Measurements from ENCODE around the gene CCSER1. TPM values are rescaled to one million over a fixed set of nuclear protein-coding genes. Genes with fewer than 3 reads are reported as not detected.
"Not testable (repeated sequence)": the region's sequence is repeated elsewhere in the genome, so short reads cannot be mapped to it uniquely, and the experiment has no call there.

Gene CCSER1
- total RNA-seq, 1 donor from 2014 or later: 15.7 TPM

DNA sequence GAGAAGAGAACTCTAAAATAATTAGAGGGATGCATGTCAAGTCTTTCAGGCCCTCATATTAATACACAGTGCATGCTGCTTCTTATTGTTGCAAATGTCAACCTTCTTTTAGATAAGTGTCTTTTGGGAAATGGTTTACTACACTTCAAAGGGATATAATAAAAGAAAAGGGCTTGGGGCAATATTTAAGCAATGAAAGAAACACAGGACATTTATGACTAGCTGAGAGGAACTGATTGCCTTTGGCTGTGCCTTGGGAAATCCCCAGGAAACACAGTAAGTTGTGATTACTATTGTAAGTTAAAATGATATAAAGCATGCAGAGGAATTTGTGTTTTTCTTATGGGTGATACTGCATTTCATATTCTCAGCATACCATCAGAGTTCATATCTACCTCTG is 1140.3 kb downstream of the CCSER1 start:
- TF ChIP-seq, protein P1, sequence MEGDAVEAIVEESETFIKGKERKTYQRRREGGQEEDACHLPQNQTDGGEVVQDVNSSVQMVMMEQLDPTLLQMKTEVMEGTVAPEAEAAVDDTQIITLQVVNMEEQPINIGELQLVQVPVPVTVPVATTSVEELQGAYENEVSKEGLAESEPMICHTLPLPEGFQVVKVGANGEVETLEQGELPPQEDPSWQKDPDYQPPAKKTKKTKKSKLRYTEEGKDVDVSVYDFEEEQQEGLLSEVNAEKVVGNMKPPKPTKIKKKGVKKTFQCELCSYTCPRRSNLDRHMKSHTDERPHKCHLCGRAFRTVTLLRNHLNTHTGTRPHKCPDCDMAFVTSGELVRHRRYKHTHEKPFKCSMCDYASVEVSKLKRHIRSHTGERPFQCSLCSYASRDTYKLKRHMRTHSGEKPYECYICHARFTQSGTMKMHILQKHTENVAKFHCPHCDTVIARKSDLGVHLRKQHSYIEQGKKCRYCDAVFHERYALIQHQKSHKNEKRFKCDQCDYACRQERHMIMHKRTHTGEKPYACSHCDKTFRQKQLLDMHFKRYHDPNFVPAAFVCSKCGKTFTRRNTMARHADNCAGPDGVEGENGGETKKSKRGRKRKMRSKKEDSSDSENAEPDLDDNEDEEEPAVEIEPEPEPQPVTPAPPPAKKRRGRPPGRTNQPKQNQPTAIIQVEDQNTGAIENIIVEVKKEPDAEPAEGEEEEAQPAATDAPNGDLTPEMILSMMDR (IDR thresholded peaks at IDR 0.05; ENCODE audit: partially characterized antibody, unreplicated experiment): no peak
- Mint-ChIP-seq H3K9me3 (ENCODE audit: unreplicated experiment) (peaks cover 3% of the 10 kb centered on the region), H3K27ac (ENCODE audit: unreplicated experiment) (no peak overlapping the region), H3K4me1 (ENCODE audit: low read depth, unreplicated experiment) (no peaks in the 10 kb centered on the region), H3K4me3 (ENCODE audit: unreplicated experiment) (no peak overlapping the region), H3K36me3 (ENCODE audit: unreplicated experiment) (peaks cover 5% of the 10 kb centered on the region), H3K27me3 (ENCODE audit: unreplicated experiment) (no peaks in the 10 kb centered on the region)
- DNase-seq: no peak

DNA sequence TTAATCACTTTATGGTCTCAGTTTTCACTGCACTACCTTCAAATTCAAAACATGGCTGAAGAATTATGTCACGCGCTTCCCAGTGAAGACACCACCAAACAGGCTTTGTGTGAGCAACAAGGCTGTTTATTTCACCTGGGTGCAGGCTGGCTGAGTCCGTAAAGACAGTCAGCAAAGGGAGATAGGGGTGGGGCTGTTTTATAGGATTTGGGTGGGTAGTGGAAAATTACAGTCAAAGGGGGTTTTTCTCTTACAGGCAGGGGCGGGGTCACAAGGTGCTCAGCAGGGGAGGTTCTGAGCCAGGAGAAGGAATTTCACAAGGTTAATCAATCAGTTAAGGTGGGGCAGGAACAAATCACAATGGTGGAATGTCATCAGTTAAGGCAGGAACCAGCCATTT is 1141.3 kb downstream of the CCSER1 start:
- H3K9me3 Mint-ChIP-seq (ENCODE audit: unreplicated experiment); H3K27me3 Mint-ChIP-seq (ENCODE audit: unreplicated experiment); H3K4me1 Mint-ChIP-seq (ENCODE audit: low read depth, unreplicated experiment); H3K27ac Mint-ChIP-seq (ENCODE audit: unreplicated experiment); H3K36me3 Mint-ChIP-seq (ENCODE audit: unreplicated experiment); DNase-seq; H3K4me3 Mint-ChIP-seq (ENCODE audit: unreplicated experiment): not testable (repeated sequence)

DNA sequence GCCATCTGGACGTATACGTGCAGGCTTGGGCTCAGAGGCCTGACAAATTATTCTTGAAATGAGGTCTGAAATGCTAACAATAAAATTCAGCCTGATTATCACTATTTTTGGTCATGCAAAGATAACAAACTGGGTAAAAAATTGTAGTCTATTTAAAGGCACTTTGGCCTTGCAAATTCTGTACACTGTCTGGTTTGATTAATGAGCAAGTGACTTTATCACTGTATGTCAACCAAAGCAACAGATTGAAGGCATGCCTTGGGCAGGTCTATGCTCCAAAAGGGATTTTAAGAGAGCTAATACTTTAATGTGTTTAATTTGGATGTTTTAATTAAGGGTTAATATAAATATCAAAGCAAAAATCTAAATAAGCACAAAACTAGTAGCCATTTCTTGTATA is 1141.7 kb downstream of the CCSER1 start:
- H3K9me3 Mint-ChIP-seq (ENCODE audit: unreplicated experiment): peaks cover 3% of the 10 kb centered on the region
- no peak for DNase-seq
- no peaks in the 10 kb centered on the region for H3K4me1 Mint-ChIP-seq (ENCODE audit: low read depth, unreplicated experiment)
- H3K36me3 Mint-ChIP-seq (ENCODE audit: unreplicated experiment): peaks cover 5% of the 10 kb centered on the region
- H3K27me3 Mint-ChIP-seq (ENCODE audit: unreplicated experiment): no peaks in the 10 kb centered on the region
- no peak overlapping the region for H3K27ac Mint-ChIP-seq (ENCODE audit: unreplicated experiment)
- TF ChIP-seq, protein P1 (IDR thresholded peaks at IDR 0.05; ENCODE audit: partially characterized antibody, unreplicated experiment): no peak
- H3K4me3 Mint-ChIP-seq (ENCODE audit: unreplicated experiment): no peak overlapping the region

DNA sequence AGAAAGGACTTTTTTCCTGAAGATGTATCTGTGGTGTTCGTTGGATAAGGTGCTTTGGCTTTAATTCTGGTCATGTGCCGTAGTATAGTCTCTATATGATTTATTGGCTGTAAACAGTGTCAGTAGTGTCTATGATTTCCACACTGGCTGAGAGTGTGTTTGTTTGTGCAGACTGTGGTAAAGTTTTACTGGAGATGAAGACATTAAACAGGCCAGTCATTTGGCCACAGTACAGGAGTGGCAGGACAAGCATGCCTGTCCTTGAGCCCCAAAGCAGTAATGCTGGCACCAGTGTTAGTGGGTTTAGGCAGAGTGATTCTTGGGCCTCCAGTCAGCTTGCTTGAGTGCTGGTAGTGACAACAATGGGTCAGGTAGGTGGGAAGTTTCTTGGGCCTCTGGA is 1152.7 kb downstream of the CCSER1 start:
- Mint-ChIP-seq H3K27ac (ENCODE audit: unreplicated experiment) (no peak overlapping the region), H3K4me1 (ENCODE audit: low read depth, unreplicated experiment) (no peaks in the 10 kb centered on the region)
- DNase-seq: no peak

DNA sequence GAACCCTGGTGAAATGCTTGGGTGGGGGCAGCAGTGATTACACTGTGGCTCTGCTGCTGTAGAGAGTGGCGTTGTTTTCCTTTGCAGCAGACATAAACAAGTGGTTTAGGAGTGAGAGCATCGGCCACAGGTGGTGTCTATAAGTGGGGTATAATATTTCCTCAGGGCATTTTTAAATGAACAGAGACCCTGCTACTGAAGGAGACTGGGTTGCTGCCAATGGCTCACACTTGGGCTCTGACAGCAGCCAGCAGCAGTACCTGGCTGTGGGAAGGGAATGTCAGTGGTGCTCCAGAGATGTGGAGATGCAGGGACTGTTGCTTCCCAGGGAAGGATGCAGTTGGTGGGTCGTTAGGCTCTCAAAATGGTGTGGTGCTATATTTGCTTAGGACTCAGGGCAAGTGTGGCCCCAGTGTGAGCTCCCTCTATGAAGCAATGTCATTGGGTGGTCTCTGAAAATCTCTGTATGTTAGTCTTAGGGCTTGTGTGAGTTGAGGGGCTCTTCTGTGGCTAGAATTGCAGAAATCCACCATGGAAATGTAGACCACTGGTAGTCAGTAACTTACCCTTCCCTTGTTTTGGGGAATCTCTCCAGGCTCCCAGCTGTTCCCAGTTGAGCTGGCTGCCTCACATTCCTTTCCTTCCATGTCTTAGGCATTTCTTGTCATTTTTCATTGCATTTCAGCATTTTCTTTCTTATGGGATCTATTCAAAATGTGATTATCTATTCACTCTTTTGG is 1153.5 kb downstream of the CCSER1 start:
- H3K9me3 Mint-ChIP-seq (ENCODE audit: unreplicated experiment): no peaks in the 10 kb centered on the region
- TF ChIP-seq, protein P1 (IDR thresholded peaks at IDR 0.05; ENCODE audit: partially characterized antibody, unreplicated experiment): no peak
- H3K27me3 Mint-ChIP-seq (ENCODE audit: unreplicated experiment): no peaks in the 10 kb centered on the region
- no peak overlapping the region for H3K4me3 Mint-ChIP-seq (ENCODE audit: unreplicated experiment)
- no peaks in the 10 kb centered on the region for H3K36me3 Mint-ChIP-seq (ENCODE audit: unreplicated experiment)
- H3K4me1 Mint-ChIP-seq (ENCODE audit: low read depth, unreplicated experiment): no peaks in the 10 kb centered on the region
- H3K27ac Mint-ChIP-seq (ENCODE audit: unreplicated experiment): no peak overlapping the region
- DNase-seq: no peak

More for the DNA sequence above, 1152.7 kb downstream of the CCSER1 start:
- Mint-ChIP-seq H3K36me3 (ENCODE audit: unreplicated experiment) (no peaks in the 10 kb centered on the region), H3K9me3 (ENCODE audit: unreplicated experiment) (no peaks in the 10 kb centered on the region), H3K27me3 (ENCODE audit: unreplicated experiment) (no peaks in the 10 kb centered on the region), H3K4me3 (ENCODE audit: unreplicated experiment) (no peak overlapping the region)
- TF ChIP-seq, protein P1 (IDR thresholded peaks at IDR 0.05; ENCODE audit: partially characterized antibody, unreplicated experiment): no peak
